ENCODE data around the gene DAPK3.
"Not testable (repeated sequence)": the region's sequence is repeated elsewhere in the genome, so short reads cannot be mapped to it uniquely, and the experiment has no call there.

Gene DAPK3

DNA sequence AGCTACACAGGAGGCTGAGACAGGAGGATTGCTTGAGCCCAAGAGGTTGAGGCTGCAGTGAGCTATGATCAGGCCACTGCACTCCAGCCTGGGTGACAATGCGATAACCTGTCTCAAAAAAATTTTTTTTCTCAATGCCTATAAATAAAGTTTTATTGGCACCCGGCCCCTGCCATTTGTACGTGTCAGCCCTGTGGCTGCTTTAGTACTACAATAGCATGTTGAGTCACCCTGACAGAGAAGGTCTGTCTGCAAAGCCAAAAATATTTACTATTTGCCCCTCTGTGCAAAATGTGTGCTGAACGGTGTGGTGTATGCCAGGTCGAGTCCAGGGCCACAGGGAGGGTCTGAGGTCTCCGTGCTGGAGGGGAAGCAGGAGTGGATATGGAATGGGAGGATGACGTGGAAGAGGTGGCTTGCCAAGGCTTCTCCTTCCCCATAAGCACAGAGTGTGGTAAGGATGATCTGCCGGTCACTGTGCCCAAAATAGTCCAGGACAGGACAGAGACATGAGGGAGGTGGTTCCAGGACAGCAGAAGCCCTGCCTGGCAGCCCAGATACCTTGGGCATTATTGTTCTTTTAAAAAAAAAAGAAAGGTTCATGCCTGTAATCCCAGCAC is 28.0 kb downstream of the DAPK3 start:
- no peak overlapping the region for H3K27ac ChIP-seq
- TF ChIP-seq, protein P1, sequence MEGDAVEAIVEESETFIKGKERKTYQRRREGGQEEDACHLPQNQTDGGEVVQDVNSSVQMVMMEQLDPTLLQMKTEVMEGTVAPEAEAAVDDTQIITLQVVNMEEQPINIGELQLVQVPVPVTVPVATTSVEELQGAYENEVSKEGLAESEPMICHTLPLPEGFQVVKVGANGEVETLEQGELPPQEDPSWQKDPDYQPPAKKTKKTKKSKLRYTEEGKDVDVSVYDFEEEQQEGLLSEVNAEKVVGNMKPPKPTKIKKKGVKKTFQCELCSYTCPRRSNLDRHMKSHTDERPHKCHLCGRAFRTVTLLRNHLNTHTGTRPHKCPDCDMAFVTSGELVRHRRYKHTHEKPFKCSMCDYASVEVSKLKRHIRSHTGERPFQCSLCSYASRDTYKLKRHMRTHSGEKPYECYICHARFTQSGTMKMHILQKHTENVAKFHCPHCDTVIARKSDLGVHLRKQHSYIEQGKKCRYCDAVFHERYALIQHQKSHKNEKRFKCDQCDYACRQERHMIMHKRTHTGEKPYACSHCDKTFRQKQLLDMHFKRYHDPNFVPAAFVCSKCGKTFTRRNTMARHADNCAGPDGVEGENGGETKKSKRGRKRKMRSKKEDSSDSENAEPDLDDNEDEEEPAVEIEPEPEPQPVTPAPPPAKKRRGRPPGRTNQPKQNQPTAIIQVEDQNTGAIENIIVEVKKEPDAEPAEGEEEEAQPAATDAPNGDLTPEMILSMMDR (IDR thresholded peaks at IDR 0.05): no peak
- no peak for TF ChIP-seq ZFX (IDR thresholded peaks at IDR 0.05; ENCODE audit: borderline replicate concordance)

DNA sequence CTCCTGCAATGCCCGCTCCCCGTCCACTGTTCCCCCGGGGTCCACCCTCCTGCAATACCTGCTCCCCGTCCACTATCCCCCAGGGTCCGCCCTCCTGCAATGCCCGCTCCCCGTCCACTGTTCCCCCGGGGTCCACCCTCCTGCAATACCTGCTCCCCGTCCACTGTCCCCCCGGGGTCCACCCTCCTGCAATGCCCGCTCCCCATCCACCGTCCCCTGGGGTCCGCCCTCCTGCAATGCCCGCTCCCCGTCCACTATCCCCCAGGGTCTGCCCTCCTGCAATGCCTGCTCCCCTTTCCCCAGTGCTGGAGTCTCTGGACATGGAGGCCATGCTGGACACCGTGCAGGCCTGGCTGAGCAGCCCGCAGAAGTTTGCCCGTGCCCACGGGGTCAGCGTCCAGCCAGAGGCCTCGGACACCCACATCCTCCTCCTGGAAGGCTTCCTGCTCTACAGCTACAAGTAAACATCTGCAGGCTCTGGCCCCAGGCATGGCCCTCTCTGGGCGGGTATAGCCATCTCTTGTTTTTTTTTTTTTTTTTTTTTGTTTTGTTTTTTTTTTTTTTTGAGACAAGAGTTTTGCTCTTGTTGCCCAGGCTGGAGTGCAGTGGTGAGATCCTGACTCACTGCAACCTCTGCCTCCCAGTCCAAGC is 32.5 kb downstream of the DAPK3 start:
- not testable (repeated sequence) for H3K27ac ChIP-seq

DNA sequence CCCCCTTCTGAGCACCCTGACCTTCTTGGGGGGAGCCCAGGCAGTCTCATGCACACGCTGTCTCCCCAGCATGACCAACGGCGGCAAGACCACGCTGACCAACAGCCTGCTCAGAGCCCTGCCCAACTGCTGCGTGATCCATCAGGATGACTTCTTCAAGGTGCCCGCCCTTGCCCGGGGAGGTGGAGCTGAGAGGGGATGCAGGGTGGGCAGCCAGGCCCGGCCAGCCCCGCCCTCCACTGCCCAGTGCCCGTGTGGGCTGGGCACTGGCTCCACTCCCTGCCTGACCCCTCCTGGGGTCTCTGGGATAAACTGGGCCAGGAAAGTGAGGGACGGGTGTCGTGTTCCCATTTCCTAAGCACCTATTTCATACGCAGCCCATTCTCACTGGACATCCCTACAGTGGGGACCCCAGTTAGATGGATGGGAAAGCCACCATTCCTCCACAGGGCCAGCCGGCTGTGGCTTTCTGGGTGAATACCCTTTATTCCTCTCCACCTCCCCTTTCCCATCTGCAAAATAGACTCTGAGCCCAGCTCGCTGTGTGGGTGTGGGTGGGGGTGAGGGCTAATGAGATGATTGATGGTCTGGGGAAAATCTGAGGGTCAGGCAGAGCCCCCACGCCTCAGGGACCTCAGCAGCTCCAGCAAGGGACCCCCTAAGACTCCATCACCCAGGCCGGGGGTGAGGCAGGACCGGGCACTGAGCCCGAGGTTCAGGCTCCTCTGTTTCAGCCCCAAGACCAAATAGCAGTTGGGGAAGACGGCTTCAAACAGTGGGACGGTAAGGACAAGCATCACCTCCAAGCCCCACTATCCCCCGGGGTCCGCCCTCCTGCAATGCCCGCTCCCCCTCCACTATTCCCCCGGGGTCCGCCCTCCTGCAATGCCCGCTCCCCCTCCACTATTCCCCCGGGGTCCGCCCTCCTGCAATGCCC is 34.1 kb downstream of the DAPK3 start:
- no peak for TF ChIP-seq ZFX (IDR thresholded peaks at IDR 0.05; ENCODE audit: borderline replicate concordance)
- TF ChIP-seq, protein P1 (IDR thresholded peaks at IDR 0.05): no peak
- H3K27ac ChIP-seq: no peak overlapping the region

DNA sequence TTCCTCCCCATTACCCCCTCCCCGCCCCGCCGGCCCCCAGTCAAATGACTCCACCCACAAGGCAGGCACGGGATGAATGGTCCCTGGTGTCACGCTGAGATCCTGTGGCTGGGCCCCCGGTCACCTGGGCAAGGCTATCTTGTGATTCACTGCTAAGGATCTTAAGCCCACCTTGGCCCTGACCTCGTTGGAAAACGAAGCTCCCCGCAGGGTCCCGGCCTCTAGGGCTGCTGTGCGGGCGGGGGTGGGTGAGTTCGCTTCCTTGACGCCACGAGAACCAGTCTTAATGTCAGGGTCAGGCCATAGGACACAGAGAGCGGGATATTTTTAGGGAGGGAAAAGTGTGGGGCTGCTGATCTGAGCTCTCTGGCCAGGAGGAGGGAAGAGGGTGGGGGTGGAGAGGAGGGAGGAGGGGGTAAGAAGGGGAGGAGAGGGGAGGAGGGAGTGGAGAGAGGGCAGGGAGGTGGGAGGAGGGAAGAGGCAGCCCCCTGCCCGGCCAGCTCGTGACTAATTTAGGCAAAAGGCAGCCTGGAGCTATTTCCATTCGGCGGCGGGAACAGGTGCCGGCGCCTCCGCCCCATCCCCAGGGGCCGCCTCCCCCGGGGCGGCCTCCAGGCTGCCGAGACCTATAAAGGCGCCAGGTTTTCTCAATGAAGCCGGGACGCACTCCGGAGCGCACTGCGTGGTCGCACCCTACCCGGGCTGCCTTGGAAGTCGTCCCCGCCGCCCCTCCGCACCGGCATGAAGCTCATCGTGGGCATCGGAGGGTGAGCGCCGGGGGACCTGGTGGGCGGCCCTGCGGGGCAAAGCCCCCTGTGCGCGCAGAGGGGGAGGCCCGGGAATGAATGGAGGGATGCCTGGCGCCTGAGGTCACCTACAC is 37.7 kb downstream of the DAPK3 start, which contains the start of gene NMRK2:
Gene NMRK2 (plus strand): TSS at position 139 of the 880 bp plus-strand sequence. CDS start 603 bp downstream, at position 742.
- H3K27ac ChIP-seq: no peak within 1 kb of the TSS

DNA sequence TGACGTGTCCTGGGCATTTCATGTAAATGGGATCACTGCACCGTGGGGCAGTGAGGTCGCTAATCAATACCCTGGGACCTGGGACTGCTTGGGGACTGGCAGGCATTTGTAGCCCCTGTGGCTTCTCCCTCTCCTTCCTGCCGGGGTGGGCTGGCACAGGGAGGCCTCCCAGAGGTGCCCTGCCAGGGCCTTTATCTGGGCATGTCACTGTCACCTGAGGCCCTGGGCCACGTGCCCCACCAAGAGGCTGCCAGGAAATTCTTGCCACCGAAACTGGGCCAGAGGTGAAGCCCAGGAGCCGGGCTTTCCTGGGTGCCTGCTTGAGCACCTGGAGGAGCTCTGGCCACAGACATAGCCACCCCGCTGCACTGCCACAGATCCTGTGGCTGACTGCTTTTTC is 39.9 kb downstream of the DAPK3 start:
- H3K27ac ChIP-seq: no peak overlapping the region
- TF ChIP-seq ZFX (IDR thresholded peaks at IDR 0.05; ENCODE audit: borderline replicate concordance): no peak
- TF ChIP-seq, protein P1 (IDR thresholded peaks at IDR 0.05): no peak

More for the DNA sequence above, 37.7 kb downstream of the DAPK3 start, which contains the start of gene NMRK2:
- no peak for TF ChIP-seq ZFX (IDR thresholded peaks at IDR 0.05; ENCODE audit: borderline replicate concordance)
- TF ChIP-seq, protein P1 (IDR thresholded peaks at IDR 0.05): no peak

DNA sequence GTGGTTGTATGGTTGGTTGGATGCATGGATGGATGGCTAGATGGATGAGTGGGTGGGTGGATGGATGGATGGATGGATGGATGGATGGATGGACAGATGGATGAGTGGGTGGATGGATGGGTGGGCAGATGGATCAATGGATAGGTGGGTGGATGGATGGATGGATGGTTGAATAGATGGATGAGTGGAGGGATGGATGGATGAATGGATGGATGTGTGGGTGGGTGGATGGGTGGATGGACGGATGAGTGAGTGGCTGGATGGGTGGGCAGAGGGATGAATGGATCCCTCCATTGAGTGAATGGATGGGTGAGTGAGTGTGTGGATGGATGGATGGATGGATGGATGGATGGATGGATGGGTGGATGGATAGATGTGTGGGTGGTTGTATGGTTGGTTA is 47.0 kb downstream of the DAPK3 start:
- no peak overlapping the region for H3K27ac ChIP-seq
- no peak for TF ChIP-seq ZFX (IDR thresholded peaks at IDR 0.05; ENCODE audit: borderline replicate concordance)
- TF ChIP-seq, protein P1 (IDR thresholded peaks at IDR 0.05): no peak
